H7 (cell line): Measurements from ENCODE around the gene CEP120. TPM values are rescaled to one million over a fixed set of nuclear protein-coding genes. Genes with fewer than 3 reads are reported as not detected.
"Not testable (repeated sequence)": the region's sequence is repeated elsewhere in the genome, so short reads cannot be mapped to it uniquely, and the experiment has no call there.

Source experiments
- DNase-seq: peaks from one replicate; pipeline ENCODE4 v3.0.0; 2012
- H3K27me3 ChIP-seq: 2 replicates; pipeline ENCODE4 v1.6.0; 2011; ENCODE audit warnings: mild to moderate bottlenecking, low read length; ENCODE audit not compliant: control insufficient read depth, insufficient read depth
- H3K36me3 ChIP-seq: replicated peaks from 2 replicates; pipeline ENCODE4 v1.5.1; 2011; ENCODE audit warnings: low read length; ENCODE audit not compliant: control insufficient read depth, insufficient read depth
- H3K4me3 ChIP-seq: 2 replicates; pipeline ENCODE4 v1.5.1; 2011; ENCODE audit warnings: low read depth, mild to moderate bottlenecking, control low read depth, low read length, moderate library complexity; ENCODE audit not compliant: insufficient read depth
- total RNA-seq: library from RNA; depleted of rRNA; stranded (reverse); fragments of >200 nt; shearing (Covaris generic); gene quantifications from 2 replicates; pipeline ENCODE4 v1.2.3, GENCODE V29; 2014

CEP120 gene
- total RNA-seq, 1 experiment from 2014 or later = 13.9 TPM

DNA sequence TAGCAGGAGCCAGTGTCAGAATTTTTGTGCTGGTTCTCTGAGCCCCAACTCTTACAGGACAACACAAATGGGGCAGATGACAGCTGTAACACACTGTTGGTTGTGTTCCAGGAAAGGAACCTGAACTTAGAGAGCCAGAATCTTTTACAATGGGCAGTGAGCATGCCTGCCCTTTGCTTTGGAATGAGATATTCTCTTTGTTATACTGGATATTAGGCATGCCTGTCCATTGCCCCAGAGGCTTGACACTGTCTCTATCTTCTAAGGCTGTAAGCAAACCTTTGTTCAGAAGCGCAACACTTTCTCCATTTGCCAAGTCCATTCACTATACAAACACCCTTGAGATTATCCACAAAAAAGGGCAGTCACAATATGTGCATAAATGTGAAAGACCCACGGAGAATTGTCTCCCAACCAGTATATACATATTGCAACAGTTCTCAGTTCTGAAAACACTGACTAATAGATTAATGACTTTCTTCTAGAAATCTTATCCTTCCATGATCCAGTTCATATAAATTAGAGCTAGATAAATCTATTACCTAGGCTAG, 26.3 kb upstream of the CEP120 start:
- DNase-seq = no peak
- H3K36me3 ChIP-seq = no peaks in the 10 kb centered on the region
- no peak overlapping the region for H3K4me3 ChIP-seq

GRCh38 chr5:123448743-123449142, 25.5 kb upstream of the CEP120 start:
- Histone ChIP-seq H3K36me3 (no peaks in the 10 kb centered on the region), H3K4me3 (no peak overlapping the region), H3K27me3 (no peaks in the 10 kb centered on the region)
- DNase-seq = no peak

More for the DNA sequence above, 26.3 kb upstream of the CEP120 start:
- H3K27me3 ChIP-seq = no peaks in the 10 kb centered on the region

DNA sequence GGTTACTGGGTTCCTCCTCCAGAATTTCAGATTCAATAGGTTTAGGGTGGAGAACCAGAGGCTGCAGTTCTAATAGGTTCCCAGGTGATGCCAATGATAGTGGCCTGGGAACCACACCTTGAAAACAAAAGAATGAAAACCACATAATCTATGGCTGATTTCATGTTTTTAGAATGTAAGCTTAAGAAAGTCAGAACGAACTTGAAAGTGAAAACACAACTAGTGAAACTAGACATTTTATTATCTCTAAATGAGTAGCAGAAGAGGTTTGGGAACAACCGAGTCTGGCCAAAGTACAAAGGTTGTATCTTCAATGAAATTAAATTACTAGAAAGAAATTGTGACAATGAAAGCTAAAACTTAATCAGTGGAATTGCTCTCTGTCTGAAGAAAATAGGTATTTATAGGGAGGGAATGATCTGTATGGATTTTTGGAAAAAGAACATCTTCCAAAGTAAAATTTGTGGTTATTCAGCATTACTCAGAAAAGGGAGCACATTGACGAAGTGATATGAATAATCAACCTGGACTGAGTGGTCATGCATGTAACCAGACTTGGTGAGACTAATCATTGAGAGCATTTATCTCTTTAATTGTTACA, 24.9 kb upstream of the CEP120 start:
- H3K27me3 ChIP-seq = no peaks in the 10 kb centered on the region
- no peak overlapping the region for H3K4me3 ChIP-seq
- DNase-seq = no peak
- H3K36me3 ChIP-seq = no peaks in the 10 kb centered on the region

- DNase-seq = no peak
- Histone ChIP-seq H3K36me3 (no peaks in the 10 kb centered on the region), H3K27me3 (no peaks in the 10 kb centered on the region), H3K4me3 (no peak overlapping the region)
Measured at GRCh38 chr5:123444016-123444415, 20.8 kb upstream of the CEP120 start.

- no peak overlapping the region for H3K4me3 ChIP-seq
- no peaks in the 10 kb centered on the region for H3K36me3 ChIP-seq
- no peak for DNase-seq
- no peaks in the 10 kb centered on the region; the same call in 1 of the 2 replicates for H3K27me3 ChIP-seq
Measured at GRCh38 chr5:123441408-123441807, 18.2 kb upstream of the CEP120 start.

DNA sequence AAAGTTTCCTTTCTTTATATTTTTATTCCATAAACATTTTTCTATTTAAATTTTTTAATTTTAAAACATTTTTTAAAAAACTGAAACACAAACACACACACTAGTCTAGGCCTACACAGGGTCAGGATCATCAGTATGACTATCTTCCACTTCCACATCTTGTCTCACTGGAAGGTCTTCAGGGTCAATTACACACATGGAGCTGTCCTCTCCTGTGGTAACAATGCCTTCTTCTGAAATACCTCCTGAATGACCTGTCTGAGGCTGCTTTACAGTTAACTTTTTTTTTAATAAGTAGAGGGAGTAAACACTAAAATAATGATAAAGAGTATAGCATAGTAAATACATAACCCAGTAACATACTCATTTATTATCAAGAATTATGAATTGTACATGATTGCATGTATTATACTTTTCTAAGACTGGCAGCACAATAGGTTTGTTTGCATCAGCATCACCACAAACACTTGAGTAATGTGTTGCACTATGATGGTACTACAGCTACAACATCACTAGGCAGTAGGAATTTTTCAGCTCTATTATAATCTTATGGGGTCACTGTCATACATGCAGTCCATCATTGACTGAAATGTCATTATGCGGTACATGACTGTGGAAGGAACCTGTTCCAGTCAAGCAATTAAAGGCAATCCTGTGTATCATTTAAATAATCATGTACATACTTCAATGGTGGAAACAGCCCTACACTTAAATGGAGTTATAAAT, 17.4 kb upstream of the CEP120 start:
- DNase-seq = no peak
- H3K36me3 ChIP-seq = no peaks in the 10 kb centered on the region
- H3K4me3 ChIP-seq = no peak overlapping the region
- H3K27me3 ChIP-seq = no peaks in the 10 kb centered on the region; the same call in 1 of the 2 replicates

GRCh38 chr5:123439709-123440108, 16.5 kb upstream of the CEP120 start:
- no peak for DNase-seq
- H3K4me3 ChIP-seq = no peak overlapping the region
- H3K36me3 ChIP-seq = no peaks in the 10 kb centered on the region
- no peaks in the 10 kb centered on the region; the same call in 1 of the 2 replicates for H3K27me3 ChIP-seq

GRCh38 chr5:123438902-123439301, 15.7 kb upstream of the CEP120 start:
- Histone ChIP-seq H3K36me3 (no peaks in the 10 kb centered on the region), H3K27me3 (no peaks in the 10 kb centered on the region; the same call in 1 of the 2 replicates), H3K4me3 (no peak overlapping the region)
- no peak for DNase-seq

DNA sequence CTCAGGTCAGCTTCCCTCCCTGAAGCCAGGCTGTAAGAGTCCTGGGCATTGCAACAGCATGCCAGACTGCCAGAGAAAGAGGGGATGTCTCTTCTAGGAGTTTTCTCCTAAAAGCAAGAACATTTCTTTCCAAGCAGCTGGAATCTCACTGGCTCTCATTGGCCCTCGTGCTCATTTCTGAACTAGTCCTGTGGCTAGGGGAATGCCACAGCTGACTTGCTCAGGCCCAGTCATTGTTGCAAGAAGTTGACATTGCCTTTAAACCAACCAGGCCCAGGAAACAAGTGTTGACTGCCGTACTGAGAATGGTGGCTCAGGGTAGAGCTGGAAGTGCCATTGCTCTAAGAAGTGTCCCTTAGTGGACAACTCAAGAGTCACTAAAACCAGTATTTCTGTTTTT, 15.0 kb upstream of the CEP120 start:
- Histone ChIP-seq H3K36me3 (no peaks in the 10 kb centered on the region), H3K4me3 (no peak overlapping the region), H3K27me3 (no peaks in the 10 kb centered on the region; the same call in 1 of the 2 replicates)
- DNase-seq = no peak

- Histone ChIP-seq H3K4me3 (no peak overlapping the region), H3K27me3 (no peaks in the 10 kb centered on the region; the same call in 1 of the 2 replicates), H3K36me3 (no peaks in the 10 kb centered on the region)
- DNase-seq = no peak
Measured at GRCh38 chr5:123436201-123436600, 13.0 kb upstream of the CEP120 start.

GRCh38 chr5:123434796-123435195, 11.6 kb upstream of the CEP120 start:
- Histone ChIP-seq H3K4me3 (no peak overlapping the region), H3K36me3 (no peaks in the 10 kb centered on the region), H3K27me3 (no peaks in the 10 kb centered on the region; the same call in 1 of the 2 replicates)
- no peak for DNase-seq

GRCh38 chr5:123433596-123433995, 10.4 kb upstream of the CEP120 start:
- Histone ChIP-seq H3K27me3 (no peaks in the 10 kb centered on the region; the same call in 1 of the 2 replicates), H3K4me3 (no peak overlapping the region), H3K36me3 (no peaks in the 10 kb centered on the region)
- DNase-seq = no peak

DNA sequence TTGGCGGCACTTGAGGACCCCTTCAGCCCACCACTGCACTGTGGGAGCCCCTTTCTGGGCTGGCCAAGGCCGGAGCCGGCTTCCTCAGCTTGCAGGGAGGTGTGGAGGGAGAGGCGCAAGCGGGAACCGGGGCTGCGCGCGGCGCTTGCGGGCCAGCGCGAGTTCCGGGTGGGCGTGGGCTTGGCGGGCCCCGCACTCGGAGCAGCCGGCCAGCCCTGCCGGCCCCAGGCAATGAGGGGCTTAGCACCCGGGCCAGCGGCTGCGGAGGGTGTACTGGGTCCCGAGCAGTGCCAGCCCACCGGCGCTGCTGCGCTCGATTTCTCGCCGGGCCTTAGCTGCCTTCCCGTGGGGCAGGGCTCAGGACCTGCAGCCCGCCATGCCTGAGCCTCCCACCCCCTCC, 7.2 kb upstream of the CEP120 start:
- DNase-seq, H3K27me3 ChIP-seq, H3K36me3 ChIP-seq, H3K4me3 ChIP-seq: not testable (repeated sequence)

DNA sequence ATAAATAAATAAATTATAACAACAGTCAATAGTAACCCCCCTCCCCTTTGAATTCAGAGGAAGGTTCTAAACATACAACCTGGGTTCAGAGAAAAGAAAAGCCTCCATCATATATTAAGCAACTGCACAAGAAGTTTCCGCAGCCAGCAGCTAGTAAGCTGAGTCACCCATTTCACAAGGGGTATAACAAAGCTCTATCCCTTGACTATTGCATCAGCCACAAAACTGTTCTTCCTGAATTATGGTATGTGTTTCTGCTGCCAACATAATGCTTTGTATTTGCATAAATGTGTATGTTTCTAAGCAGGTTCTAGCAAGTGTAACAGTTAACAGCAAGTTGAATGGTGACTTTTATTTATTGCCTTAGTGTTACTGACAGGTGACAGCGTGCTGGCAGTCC, 6.8 kb upstream of the CEP120 start:
- Histone ChIP-seq H3K27me3 (no peaks in the 10 kb centered on the region), H3K4me3 (no peak overlapping the region), H3K36me3 (no peaks in the 10 kb centered on the region)
- no peak for DNase-seq
